SU-DHL-6 (cell line): ENCODE data around the gene DYNC1H1.

Experiments
- CTCF ChIP-seq: fragments of 200-600 bp; sonication (generic); IDR thresholded peaks from one replicate; pipeline ENCODE4 v1.5.1; 2017; ENCODE audit warnings: antibody characterized with exemption, mild to moderate bottlenecking, low read length, moderate library complexity; ENCODE audit not compliant: insufficient read depth, poor library complexity, severe bottlenecking
- EZH2phosphoT487 ChIP-seq: fragments of 200-600 bp; sonication (generic), shearing (Covaris generic); conservative IDR thresholded peaks from 2 replicates; pipeline ENCODE4 v1.6.1; 2018; ENCODE audit warnings: mild to moderate bottlenecking, antibody characterized with exemption, low read length, moderate library complexity, mixed read lengths

- TF ChIP-seq CTCF, result no peak
- TF ChIP-seq EZH2phosphoT487, result no peak
These were observed 24.7 kb upstream of the DYNC1H1 start for GRCh38 chr14:101939646-101940170.
